Naive thymus-derived CD8-positive, alpha-beta T cell (primary cell): ENCODE results near the gene IKBKE. TPM values are rescaled to one million over a fixed set of nuclear protein-coding genes. Genes with fewer than 3 reads are reported as not detected.

Experiments used
- ATAC-seq, 2 donors: fragments of 150-1000 bp; cut with Tn5 transposase in 1 of 2; sonication (Bioruptor Pico), chemical (Tn5 transposase) in 1 of 2; 1 replicate in 1 of 2; 2 replicates in 1 of 2; pipeline ENCODE4 v1.10.0; 2021; ENCODE audit warnings: mild to moderate bottlenecking in 2 of 2, moderate library complexity in 2 of 2
- POLR2A ChIA-PET: fragments of 350-600 bp; sonication (Branson Sonifier 250); formaldehyde crosslinking; loops from one replicate; lab custom pipeline; 2021; ENCODE audit warnings: antibody characterized with exemption; lab: Charles Lee
- DNase-seq, 10 donors: peaks; one replicate each; pipeline versions ENCODE4 v3.0.0 to v3.0.0-alpha.2; 2020 to 2022
- H3K27ac Mint-ChIP-seq, 10 donors: one replicate each; pipeline ENCODE4 v1.8.0; 2020 to 2022; ENCODE audit warnings: mild to moderate bottlenecking in 10 of 10, mixed read lengths in 10 of 10, moderate library complexity in 4 of 10, inconsistent platforms in 1 of 10
- H3K27me3 Mint-ChIP-seq, 5 donors: one replicate each; pipeline ENCODE4 v1.8.0; 2021 to 2022; ENCODE audit warnings: mixed read lengths in 5 of 5
- H3K36me3 Mint-ChIP-seq, 3 donors: one replicate each; pipeline ENCODE4 v1.8.0; 2020 to 2022; ENCODE audit warnings: mixed read lengths in 3 of 3, mild to moderate bottlenecking in 2 of 3, inconsistent platforms in 1 of 3
- H3K4me1 Mint-ChIP-seq, 4 donors: one replicate each; pipeline ENCODE4 v1.8.0; 2021 to 2022; ENCODE audit warnings: mixed read lengths in 4 of 4
- H3K4me3 Mint-ChIP-seq, 10 donors: one replicate each; pipeline ENCODE4 v1.8.0; 2020 to 2022; ENCODE audit warnings: mild to moderate bottlenecking in 10 of 10, mixed read lengths in 10 of 10, moderate library complexity in 6 of 10, inconsistent platforms in 1 of 10
- H3K9me3 Mint-ChIP-seq, 9 donors: one replicate each; pipeline ENCODE4 v1.8.0; 2020 to 2022; ENCODE audit warnings: mixed read lengths in 9 of 9, mild to moderate bottlenecking in 3 of 9, inconsistent platforms in 1 of 9, moderate library complexity in 1 of 9
- polyA plus RNA-seq, 3 donors: library from polyadenylated mRNA; unstranded; fragments of 300-500 nt; fragmentation: Illumina TruSeq; gene quantifications; one replicate each; pipeline ENCODE4 v1.2.3, GENCODE V29; 2021
- total RNA-seq, 8 experiments: library from RNA in 2 of 8; stranded (reverse) in 2 of 8; gene quantifications; one replicate each; pipeline ENCODE4 v1.2.3 and lab custom pipeline; 2021 to 2026

The IKBKE gene
- total RNA-seq (10 to 100 TPM; 82.9 to 87.3 TPM), polyA plus RNA-seq (10 to 100 TPM; 40.5 to 57.0 (median 55.5) TPM), total RNA-seq (lab: John Stamatoyannopoulos, UW) (25.1 to 109 (median 97.9) reads per million in 6 experiments)

- ATAC-seq (peak; percentile 57 to 66), DNase-seq (peak in 9 of 10 donors; percentile 17 to 71 (median 43))
- Mint-ChIP-seq H3K27ac (peak within 1 kb of the TSS; percentile 88 to 96 (median 92)), H3K4me1 (peaks cover 57 to 85% (median 83%) of the 10 kb centered on the region in 4 donors), H3K36me3 (peaks cover 0 to 25% (median 0%) of the 10 kb centered on the region in 3 donors), H3K9me3 (no peaks in the 10 kb centered on the region), H3K4me3 (peak within 1 kb of the TSS; percentile 86 to 98 (median 94)), H3K27me3 (no peaks in the 10 kb centered on the region)
- POLR2A ChIA-PET = interaction anchor here (0.6 to 3.5 kb wide), 23 partner anchors 8 to 452 kb away, joined by 3 to 22 read pairs (median 5); partner anchors contain the start of genes DYRK3, EIF2D, FCMR and MAPKAPK2
Observed at GRCh38 chr1:206469933-206470691, at the start of gene IKBKE. Gene IKBKE, plus strand, starts transcription at chr1:206470476. Its CDS starts 2,752 bp downstream, at chr1:206473228.

GRCh38 chr1:206421616-206422340 is 48.5 kb upstream of the IKBKE start:
- no peaks in the 10 kb centered on the region for H3K4me1 Mint-ChIP-seq
- peaks cover 7 to 24% (median 20%) of the 10 kb centered on the region in 3 donors for H3K36me3 Mint-ChIP-seq

GRCh38 chr1:206422525-206422924 is 47.8 kb upstream of the IKBKE start:
- no peak overlapping the region for H3K4me3 Mint-ChIP-seq
- no peak overlapping the region for H3K27ac Mint-ChIP-seq
- H3K4me1 Mint-ChIP-seq = no peaks in the 10 kb centered on the region
- no peaks in the 10 kb centered on the region for H3K27me3 Mint-ChIP-seq
- no peaks in the 10 kb centered on the region for H3K9me3 Mint-ChIP-seq
- no peak for ATAC-seq
- DNase-seq = no peak
- H3K36me3 Mint-ChIP-seq = peaks cover 7 to 22% (median 19%) of the 10 kb centered on the region in 3 donors
- POLR2A ChIA-PET = no interaction called here

More at GRCh38 chr1:206421616-206422340, 48.5 kb upstream of the IKBKE start:
- H3K4me3 Mint-ChIP-seq = no peak overlapping the region
- POLR2A ChIA-PET = no interaction called here
- no peak for ATAC-seq
- H3K9me3 Mint-ChIP-seq = no peaks in the 10 kb centered on the region
- H3K27ac Mint-ChIP-seq = no peak overlapping the region
- H3K27me3 Mint-ChIP-seq = no peaks in the 10 kb centered on the region
- DNase-seq = no peak

- Mint-ChIP-seq H3K4me3 (no peak overlapping the region), H3K36me3 (peaks cover 7 to 11% (median 9%) of the 10 kb centered on the region in 3 donors), H3K9me3 (no peaks in the 10 kb centered on the region), H3K4me1 (no peaks in the 10 kb centered on the region), H3K27me3 (no peaks in the 10 kb centered on the region), H3K27ac (no peak overlapping the region)
- no peak for ATAC-seq
- POLR2A ChIA-PET = no interaction called here
- DNase-seq = no peak
Observed at GRCh38 chr1:206427291-206427690, 43.0 kb upstream of the IKBKE start.

GRCh38 chr1:206429421-206429820 is 40.9 kb upstream of the IKBKE start:
- Mint-ChIP-seq H3K9me3 (no peaks in the 10 kb centered on the region), H3K4me1 (peaks cover 0 to 3% (median 0%) of the 10 kb centered on the region in 4 donors), H3K36me3 (peaks cover 7 to 9% (median 7%) of the 10 kb centered on the region in 3 donors), H3K27me3 (no peaks in the 10 kb centered on the region), H3K27ac (no peak overlapping the region), H3K4me3 (no peak overlapping the region)
- ATAC-seq (no peak), DNase-seq (no peak)
- POLR2A ChIA-PET = no interaction called here

- Mint-ChIP-seq H3K4me3 (no peak overlapping the region), H3K9me3 (no peaks in the 10 kb centered on the region), H3K36me3 (peaks cover 7 to 9% (median 7%) of the 10 kb centered on the region in 3 donors), H3K27ac (no peak overlapping the region), H3K4me1 (peaks cover 0 to 3% (median 0%) of the 10 kb centered on the region in 4 donors), H3K27me3 (no peaks in the 10 kb centered on the region)
- DNase-seq (no peak), ATAC-seq (no peak)
- POLR2A ChIA-PET = no interaction called here
Observed at GRCh38 chr1:206430031-206430983, 40.0 kb upstream of the IKBKE start.

GRCh38 chr1:206435445-206435844 is 34.8 kb upstream of the IKBKE start:
- Mint-ChIP-seq H3K9me3 (no peaks in the 10 kb centered on the region), H3K27me3 (no peaks in the 10 kb centered on the region), H3K27ac (no peak overlapping the region), H3K4me3 (no peak overlapping the region), H3K36me3 (peaks cover 0 to 28% (median 13%) of the 10 kb centered on the region in 3 donors), H3K4me1 (peaks cover 0 to 5% (median 0%) of the 10 kb centered on the region in 4 donors)
- no peak for ATAC-seq
- no peak for DNase-seq
- POLR2A ChIA-PET = no interaction called here

GRCh38 chr1:206438554-206438953 is 31.7 kb upstream of the IKBKE start:
- Mint-ChIP-seq H3K4me1 (peaks cover 0 to 5% (median 0%) of the 10 kb centered on the region in 4 donors), H3K9me3 (no peaks in the 10 kb centered on the region), H3K27ac (peak overlapping the region in 1 of 10 donors; percentile 44), H3K36me3 (peaks cover 0 to 29% (median 13%) of the 10 kb centered on the region in 3 donors), H3K4me3 (no peak overlapping the region), H3K27me3 (no peaks in the 10 kb centered on the region)
- no peak for DNase-seq
- no peak for ATAC-seq
- POLR2A ChIA-PET = no interaction called here

GRCh38 chr1:206439205-206439604 is 31.1 kb upstream of the IKBKE start:
- ATAC-seq (no peak), DNase-seq (no peak)
- H3K27me3 Mint-ChIP-seq = no peaks in the 10 kb centered on the region
- H3K9me3 Mint-ChIP-seq = no peaks in the 10 kb centered on the region
- H3K4me3 Mint-ChIP-seq = no peak overlapping the region
- peaks cover 0 to 2% (median 0%) of the 10 kb centered on the region in 4 donors for H3K4me1 Mint-ChIP-seq
- POLR2A ChIA-PET = no interaction called here
- no peak overlapping the region for H3K27ac Mint-ChIP-seq
- H3K36me3 Mint-ChIP-seq = peaks cover 0 to 29% (median 13%) of the 10 kb centered on the region in 3 donors

- Mint-ChIP-seq H3K27me3 (no peaks in the 10 kb centered on the region), H3K9me3 (no peaks in the 10 kb centered on the region), H3K27ac (no peak overlapping the region), H3K36me3 (peaks cover 0 to 29% (median 13%) of the 10 kb centered on the region in 3 donors), H3K4me3 (no peak overlapping the region), H3K4me1 (peaks cover 0 to 2% (median 0%) of the 10 kb centered on the region in 4 donors)
- DNase-seq = no peak
- POLR2A ChIA-PET = no interaction called here
- ATAC-seq = no peak
Observed at GRCh38 chr1:206441336-206441967, 28.8 kb upstream of the IKBKE start.

- ATAC-seq (no peak), DNase-seq (no peak)
- Mint-ChIP-seq H3K27me3 (no peaks in the 10 kb centered on the region), H3K9me3 (no peaks in the 10 kb centered on the region), H3K4me1 (peaks cover 0 to 2% (median 0%) of the 10 kb centered on the region in 4 donors), H3K36me3 (peaks cover 0 to 26% (median 17%) of the 10 kb centered on the region in 3 donors), H3K27ac (no peak overlapping the region), H3K4me3 (no peak overlapping the region)
- POLR2A ChIA-PET = no interaction called here
Observed at GRCh38 chr1:206442101-206442500, 28.2 kb upstream of the IKBKE start.
